Stimulated activated CD8-positive, alpha-beta memory T cell treated with anti-CD3 and anti-CD28 coated beads, Interleukin-12 subunit alpha, Interleukin-12 subunit beta, amount 100 ng/mL, for 24 hours (primary cell): ENCODE measurements around the gene HLA-A.
A peak's percentile ranks its signal among the peaks of the same experiment; 100 is the strongest.
"Not testable (repeated sequence)": the region's sequence is repeated elsewhere in the genome, so short reads cannot be mapped to it uniquely, and the experiment has no call there.

Experiments used
- DNase-seq: peaks from one replicate; pipeline ENCODE4 v3.0.0-alpha.2; 2020; ENCODE audit errors: extremely low read depth

Gene HLA-A

DNA sequence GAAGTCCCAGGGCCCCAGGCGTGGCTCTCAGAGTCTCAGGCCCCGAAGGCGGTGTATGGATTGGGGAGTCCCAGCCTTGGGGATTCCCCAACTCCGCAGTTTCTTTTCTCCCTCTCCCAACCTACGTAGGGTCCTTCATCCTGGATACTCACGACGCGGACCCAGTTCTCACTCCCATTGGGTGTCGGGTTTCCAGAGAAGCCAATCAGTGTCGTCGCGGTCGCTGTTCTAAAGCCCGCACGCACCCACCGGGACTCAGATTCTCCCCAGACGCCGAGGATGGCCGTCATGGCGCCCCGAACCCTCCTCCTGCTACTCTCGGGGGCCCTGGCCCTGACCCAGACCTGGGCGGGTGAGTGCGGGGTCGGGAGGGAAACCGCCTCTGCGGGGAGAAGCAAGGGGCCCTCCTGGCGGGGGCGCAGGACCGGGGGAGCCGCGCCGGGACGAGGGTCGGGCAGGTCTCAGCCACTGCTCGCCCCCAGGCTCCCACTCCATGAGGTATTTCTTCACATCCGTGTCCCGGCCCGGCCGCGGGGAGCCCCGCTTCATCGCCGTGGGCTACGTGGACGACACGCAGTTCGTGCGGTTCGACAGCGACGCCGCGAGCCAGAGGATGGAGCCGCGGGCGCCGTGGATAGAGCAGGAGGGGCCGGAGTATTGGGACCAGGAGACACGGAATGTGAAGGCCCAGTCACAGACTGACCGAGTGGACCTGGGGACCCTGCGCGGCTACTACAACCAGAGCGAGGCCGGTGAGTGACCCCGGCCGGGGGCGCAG lies at the start of gene HLA-A:
Gene HLA-A (plus strand): TSS at position 258 of the 778 bp plus-strand sequence. CDS start 22 bp downstream, at position 280.
- peak; percentile 84 for DNase-seq

DNA sequence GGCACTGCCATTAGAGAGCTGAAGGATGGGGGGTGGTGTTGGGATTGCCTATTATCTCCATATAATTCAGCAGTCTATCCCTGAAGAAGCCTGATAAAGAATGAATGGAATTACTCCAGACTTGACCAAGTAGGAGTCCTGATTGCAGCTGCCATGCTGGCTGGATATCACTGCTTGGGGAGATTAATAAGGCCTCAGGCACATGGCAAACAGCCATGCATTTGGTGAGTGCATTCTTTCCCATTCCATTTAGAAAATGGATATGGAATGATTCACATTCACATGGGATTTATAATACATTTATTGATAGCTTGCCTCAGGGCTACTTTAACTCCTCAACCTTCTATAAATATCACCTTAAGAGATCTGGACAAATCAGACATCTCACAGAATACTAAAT lies 49.6 kb upstream of the HLA-A start:
- DNase-seq: no peak

GRCh38 chr6:29899281-29899680 lies 43.1 kb upstream of the HLA-A start:
- DNase-seq: no peak

DNA sequence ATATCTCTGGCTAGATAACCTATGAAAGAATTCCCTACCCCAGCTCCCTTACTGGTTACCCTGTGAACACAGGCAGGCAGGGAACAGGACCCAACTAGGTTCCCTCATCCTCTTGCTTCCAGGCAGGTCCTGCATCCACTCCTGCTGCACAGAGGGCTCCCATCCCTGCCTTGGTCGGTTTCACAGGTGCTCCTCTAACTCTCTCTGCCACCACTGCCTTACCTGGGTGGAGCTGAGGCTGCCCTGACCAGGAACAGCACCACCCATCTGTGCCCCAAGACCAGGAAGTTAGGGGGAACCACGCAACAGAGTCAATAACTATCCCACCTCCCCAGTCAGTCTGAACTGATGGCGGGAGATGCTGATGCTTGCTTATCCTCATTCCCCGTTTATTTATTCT lies 37.0 kb upstream of the HLA-A start:
- DNase-seq: no peak

DNA sequence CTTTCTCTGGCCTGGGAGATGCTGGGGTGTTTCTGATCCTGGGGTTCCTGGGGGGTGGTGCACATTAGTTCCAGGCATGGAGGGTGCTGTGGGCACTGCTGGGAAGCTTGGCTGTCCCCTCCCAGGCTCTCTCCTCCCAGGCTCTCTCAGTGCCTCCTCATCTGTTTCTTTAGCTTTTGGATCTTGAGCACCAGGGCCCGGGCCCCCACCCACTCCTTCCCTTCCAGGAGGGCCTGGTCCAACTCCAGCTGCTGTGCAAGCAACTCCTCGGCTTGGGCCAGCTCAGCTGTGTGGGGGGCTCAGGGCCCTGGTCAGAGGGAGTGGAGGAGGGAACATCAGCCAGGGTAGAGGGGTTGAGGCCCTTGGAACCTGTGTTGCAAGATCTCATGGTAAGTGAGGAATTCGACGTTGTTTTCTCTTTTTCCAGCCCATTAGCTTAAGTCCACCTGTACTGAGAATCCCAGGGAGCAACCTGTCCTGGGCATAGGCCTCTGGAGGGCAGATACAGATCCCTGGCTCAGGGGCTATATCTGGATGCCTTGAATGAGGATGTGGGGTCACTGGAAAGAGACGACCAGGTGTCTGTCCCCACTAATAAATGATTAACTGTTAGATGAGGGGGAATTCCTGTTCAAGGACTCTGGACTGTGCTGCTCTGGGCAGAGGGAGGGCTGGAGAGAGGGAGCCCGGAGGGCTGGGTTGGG lies 34.5 kb upstream of the HLA-A start:
- no peak for DNase-seq

DNA sequence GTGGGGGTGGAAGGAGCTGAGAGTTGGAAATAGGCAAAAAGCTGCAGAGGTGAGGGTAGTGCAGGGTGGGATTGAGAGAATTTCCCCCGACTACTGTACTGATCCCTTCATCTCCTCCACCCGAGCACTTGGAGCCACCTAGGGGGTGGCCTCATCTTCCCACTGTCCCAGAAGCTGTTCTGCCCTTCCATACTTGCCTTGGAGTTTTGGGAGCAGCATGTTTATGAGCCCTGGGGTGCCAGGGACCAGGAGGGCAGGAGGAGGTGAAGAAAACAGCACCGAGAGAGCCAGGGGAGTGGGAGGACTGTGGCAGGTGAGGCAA lies 34.0 kb upstream of the HLA-A start:
- DNase-seq: no peak

GRCh38 chr6:29908710-29909109 lies 33.6 kb upstream of the HLA-A start:
- DNase-seq: no peak

GRCh38 chr6:29909985-29910384 lies 32.3 kb upstream of the HLA-A start:
- no peak for DNase-seq

DNA sequence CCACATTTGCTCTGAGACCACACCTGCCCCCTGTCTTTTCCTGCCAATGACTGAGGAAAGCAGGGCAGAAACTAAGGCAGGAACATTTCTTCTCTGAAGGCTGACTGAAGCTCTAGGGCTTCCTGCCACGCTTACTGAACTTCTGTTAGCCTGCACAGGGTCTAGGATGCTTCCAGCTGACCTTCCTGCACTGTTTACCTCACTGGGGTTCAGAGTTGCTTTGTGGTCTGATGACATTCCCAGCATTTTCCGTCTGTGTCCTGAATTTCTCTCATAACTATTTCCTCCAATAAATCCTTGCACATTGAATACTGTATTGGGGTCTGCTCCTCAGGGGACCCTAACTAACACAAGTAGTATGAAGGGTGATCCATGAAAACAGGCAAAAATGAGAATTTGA lies 29.5 kb upstream of the HLA-A start:
- no peak for DNase-seq

GRCh38 chr6:29916741-29917140 lies 25.6 kb upstream of the HLA-A start:
- DNase-seq: no peak

DNA sequence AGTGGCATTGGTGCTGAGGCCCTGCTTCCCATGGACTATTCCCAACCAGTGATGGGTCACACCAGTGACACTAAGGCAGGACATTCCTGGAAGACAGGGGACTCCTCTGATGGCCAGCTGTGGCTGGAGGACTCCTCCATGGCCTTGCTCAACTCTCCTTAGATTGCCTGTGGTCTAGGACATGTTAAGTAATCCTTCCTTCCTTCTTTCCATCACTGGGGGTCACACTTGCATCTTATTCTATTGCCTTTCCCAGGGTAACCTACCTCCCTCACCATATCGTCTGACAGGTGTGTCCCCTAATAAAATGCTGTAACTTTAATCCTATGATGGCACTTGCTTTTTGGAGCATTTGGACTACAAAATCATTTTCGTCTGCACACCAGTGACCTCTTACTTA lies 24.5 kb upstream of the HLA-A start:
- no peak for DNase-seq

DNA sequence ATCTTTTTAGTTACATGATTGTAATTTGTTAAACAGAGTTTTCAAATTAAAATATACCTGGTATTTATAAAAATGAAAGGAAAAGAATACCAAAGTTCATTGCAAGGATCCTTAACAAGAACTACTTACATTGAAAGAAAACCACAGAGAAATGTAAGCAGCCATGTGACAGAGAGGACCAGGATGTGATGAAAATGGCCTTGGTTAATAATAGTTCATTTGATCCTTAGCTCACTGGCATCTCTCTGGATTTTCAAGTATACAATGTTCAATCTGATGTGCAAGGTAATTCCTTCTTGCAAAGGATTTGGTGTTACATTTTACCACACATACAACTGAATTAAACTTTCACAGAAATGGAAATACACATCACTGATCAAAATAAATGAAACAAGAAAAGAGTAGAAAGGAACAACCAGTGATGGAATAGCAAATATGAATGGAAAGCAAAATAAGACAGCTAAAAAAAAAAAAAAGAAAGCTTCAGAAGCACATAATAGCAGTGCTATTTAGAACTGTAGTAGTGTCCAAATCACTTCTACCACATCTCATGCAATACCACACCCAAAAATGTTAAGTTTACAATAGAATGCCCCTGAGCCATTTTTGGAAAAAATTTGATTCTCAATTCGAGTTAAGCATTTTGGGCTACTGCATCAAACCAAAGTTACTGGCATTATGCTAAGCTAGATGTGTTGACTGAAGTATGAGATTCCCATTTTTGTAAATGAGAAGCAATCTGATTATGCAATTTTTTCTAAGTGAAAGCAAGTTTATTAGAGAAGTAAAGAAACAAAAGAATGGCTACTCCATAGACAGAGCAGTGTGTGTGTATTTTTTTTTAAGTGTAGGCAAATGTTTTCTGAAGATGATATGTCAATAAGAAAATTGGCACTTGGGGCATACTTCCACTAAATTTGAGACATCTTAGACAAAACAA lies 22.6 kb upstream of the HLA-A start:
- DNase-seq: no peak

DNA sequence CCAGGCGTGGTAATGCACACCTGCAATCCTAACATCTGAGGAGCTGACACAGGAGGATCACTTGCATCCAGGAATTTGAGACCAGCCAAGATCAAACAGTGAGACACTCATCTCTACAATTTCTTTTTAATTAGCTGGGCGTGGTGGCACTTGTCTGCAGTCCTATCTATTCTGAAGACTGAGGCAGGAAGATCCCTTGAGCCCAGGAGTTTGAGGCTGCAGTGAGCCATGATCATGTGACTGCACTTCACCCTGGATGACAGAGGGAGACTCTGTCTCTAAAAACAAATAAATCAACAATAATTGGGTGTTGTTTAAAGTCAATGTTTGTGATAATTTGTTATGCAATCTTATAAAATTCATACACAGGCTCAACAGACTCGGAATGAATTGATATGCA lies 18.0 kb upstream of the HLA-A start:
- no peak for DNase-seq

- DNase-seq: no peak
Measured at GRCh38 chr6:29924731-29925130, 17.6 kb upstream of the HLA-A start.

DNA sequence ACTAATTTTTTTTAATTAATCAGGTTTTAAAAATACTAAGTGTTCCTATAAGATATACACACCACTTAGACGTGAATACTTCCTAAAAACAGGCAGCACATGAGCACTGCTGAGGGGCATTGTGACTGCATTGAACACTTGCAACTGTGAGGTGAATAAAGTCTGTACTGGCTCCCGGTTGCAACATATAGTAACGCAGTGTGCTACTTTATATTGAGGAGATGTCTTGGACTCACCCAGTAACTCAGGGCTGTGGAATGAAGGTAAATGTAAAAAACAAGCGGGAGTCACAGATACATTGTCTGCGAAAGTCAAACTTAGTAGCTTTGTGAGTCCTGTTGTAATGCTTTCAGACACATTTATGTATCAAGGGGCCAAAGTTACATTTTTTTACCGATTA lies 17.0 kb upstream of the HLA-A start:
- DNase-seq: no peak

DNA sequence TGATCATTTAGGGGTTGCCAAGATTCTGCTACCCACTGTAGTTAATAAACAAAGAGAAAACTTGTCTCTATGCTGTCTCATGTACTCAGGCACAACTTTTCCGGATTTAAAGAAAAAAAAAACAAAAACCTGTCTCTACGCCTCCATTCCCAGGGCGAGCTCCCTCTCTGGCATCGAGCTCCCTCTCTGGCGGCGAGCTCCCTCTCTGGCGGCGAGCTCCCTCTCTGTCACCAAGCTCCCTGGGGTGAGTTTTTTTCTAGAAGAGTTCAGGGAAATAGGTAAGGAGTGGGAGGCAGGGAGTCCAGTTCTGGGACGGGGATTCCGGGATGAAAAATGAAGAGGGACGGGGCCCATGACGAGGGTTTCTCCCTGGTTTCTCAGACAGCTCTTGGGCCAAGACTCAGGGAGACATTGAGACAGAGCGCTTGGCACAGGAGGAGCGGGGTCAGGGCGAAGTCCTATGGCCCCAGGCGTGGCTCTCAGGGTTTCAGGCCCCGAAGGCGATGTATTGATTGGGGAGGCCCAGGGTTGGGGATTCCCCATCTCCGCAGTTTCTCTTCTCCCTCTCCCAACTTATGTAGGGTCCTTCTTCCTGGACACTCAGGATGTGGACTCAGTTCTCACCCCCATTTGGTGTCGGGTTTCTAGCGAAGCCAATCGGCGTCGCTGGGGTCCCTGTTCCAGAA lies 16.5 kb upstream of the HLA-A start:
- DNase-seq: no peak

GRCh38 chr6:29926413-29927274 lies 15.7 kb upstream of the HLA-A start:
- peak; percentile 58 for DNase-seq

DNA sequence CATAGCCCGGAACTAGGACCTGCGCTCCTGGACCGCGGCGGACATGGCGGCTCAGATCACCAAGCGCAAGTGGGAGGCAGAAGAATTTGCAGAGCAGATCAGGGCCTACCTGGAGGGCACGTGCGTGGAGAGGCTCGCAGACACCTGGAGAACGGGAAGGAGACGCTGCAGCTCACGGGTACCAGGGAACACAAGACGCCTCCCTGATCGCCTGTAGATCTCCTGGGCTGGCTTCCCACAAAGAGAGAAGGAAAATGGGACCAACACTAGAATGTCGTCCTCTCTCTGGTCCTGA lies 15.1 kb upstream of the HLA-A start:
- DNase-seq: no peak

- no peak for DNase-seq
Measured at GRCh38 chr6:29927841-29928388, 14.4 kb upstream of the HLA-A start.

DNA sequence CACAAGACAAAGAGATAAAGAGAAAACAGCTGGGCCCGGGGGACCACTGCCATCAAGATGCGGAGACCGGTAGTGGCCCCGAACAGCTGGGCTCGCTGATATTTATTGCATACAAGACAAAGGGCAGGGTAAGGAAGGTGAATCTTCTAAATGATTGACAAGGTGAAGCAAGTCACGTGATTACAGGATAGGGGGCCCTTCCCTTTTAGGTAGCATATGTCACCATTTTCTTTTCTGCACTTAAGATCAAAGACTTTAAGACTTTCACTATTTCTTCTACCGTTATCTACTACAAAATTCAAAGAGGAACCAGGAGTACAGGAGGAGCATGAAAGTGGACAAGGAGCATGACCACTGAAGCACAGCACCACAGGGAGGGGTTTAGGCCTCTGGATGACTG lies 12.3 kb upstream of the HLA-A start:
- not testable (repeated sequence) for DNase-seq

- no peak for DNase-seq
Measured at GRCh38 chr6:29933955-29934354, 8.4 kb upstream of the HLA-A start.
